Islet of Langerhans (tissue), 1 donor: ENCODE measurements around the gene CORO2B.

ENCODE experiments used
- FAIRE-seq: peaks from one replicate; lab custom pipeline; 2011; peaks lifted over from hg19 to GRCh38; lab: Jason Lieb, UNC

CORO2B gene

GRCh38 chr15:68608206-68608843 is 29.5 kb downstream of the CORO2B start:
- no peak for FAIRE-seq

GRCh38 chr15:68608844-68609232 is 30.0 kb downstream of the CORO2B start:
- no peak for FAIRE-seq

GRCh38 chr15:68609629-68610028 is 30.8 kb downstream of the CORO2B start:
- no peak for FAIRE-seq

GRCh38 chr15:68610825-68611224 is 32.0 kb downstream of the CORO2B start:
- no peak for FAIRE-seq

GRCh38 chr15:68612503-68612902 is 33.7 kb downstream of the CORO2B start:
- FAIRE-seq, result no peak

- FAIRE-seq, result no peak
Observed at GRCh38 chr15:68612979-68613740, 34.4 kb downstream of the CORO2B start.

GRCh38 chr15:68614286-68615035 is 35.7 kb downstream of the CORO2B start:
- no peak for FAIRE-seq

GRCh38 chr15:68615301-68615700 is 36.5 kb downstream of the CORO2B start:
- FAIRE-seq, result no peak

- no peak for FAIRE-seq
Observed at GRCh38 chr15:68615811-68616210, 37.0 kb downstream of the CORO2B start.

- FAIRE-seq, result no peak
Observed at GRCh38 chr15:68616397-68616796, 37.6 kb downstream of the CORO2B start.

- FAIRE-seq, result no peak
Observed at GRCh38 chr15:68617001-68617400, 38.2 kb downstream of the CORO2B start.

- no peak for FAIRE-seq
Observed at GRCh38 chr15:68617777-68618176, 39.0 kb downstream of the CORO2B start.

- FAIRE-seq, result no peak
Observed at GRCh38 chr15:68618394-68618793, 39.6 kb downstream of the CORO2B start.

- FAIRE-seq, result no peak
Observed at GRCh38 chr15:68618908-68619698, 40.3 kb downstream of the CORO2B start.

- FAIRE-seq, result no peak
Observed at GRCh38 chr15:68620721-68621527, 42.1 kb downstream of the CORO2B start.

- no peak for FAIRE-seq
Observed at GRCh38 chr15:68621535-68621934, 42.7 kb downstream of the CORO2B start.

GRCh38 chr15:68623301-68623892 is 44.6 kb downstream of the CORO2B start:
- no peak for FAIRE-seq

- FAIRE-seq, result no peak
Observed at GRCh38 chr15:68625853-68626252, 47.1 kb downstream of the CORO2B start.

- FAIRE-seq, result no peak
Observed at GRCh38 chr15:68626283-68626682, 47.5 kb downstream of the CORO2B start.

- no peak for FAIRE-seq
Observed at GRCh38 chr15:68626739-68627138, 47.9 kb downstream of the CORO2B start.

GRCh38 chr15:68627476-68627875 is 48.7 kb downstream of the CORO2B start:
- no peak for FAIRE-seq
